HFF-Myc (cell line): ENCODE results near the gene TMEM255B.
"Not testable (repeated sequence)": the region's sequence is repeated elsewhere in the genome, so short reads cannot be mapped to it uniquely, and the experiment has no call there.

Experiments
- DNase-seq: peaks from one replicate; pipeline ENCODE4 v3.0.0-alpha.2; 2011; ENCODE audit warnings: low read depth; ENCODE audit errors: extremely low read depth
- H3K4me3 ChIP-seq: replicated peaks from 2 replicates; pipeline ENCODE4 v1.5.1; 2011; ENCODE audit warnings: low read depth, mild to moderate bottlenecking, control low read depth, low read length
- TF ChIP-seq, protein P1 (sequence below): IDR thresholded peaks from 2 replicates; pipeline ENCODE4 v1.5.1; 2012; ENCODE audit warnings: mild to moderate bottlenecking, low read depth, low read length, control low read depth; ENCODE audit errors: missing control alignments

Gene TMEM255B

GRCh38 chr13:113758651-113759524 lies at the start of gene TMEM255B:
Gene TMEM255B, plus strand, starts transcription at chr13:113759226. Its CDS starts 44 bp downstream, at chr13:113759270.
- DNase-seq: no peak
- TF ChIP-seq, protein P1, sequence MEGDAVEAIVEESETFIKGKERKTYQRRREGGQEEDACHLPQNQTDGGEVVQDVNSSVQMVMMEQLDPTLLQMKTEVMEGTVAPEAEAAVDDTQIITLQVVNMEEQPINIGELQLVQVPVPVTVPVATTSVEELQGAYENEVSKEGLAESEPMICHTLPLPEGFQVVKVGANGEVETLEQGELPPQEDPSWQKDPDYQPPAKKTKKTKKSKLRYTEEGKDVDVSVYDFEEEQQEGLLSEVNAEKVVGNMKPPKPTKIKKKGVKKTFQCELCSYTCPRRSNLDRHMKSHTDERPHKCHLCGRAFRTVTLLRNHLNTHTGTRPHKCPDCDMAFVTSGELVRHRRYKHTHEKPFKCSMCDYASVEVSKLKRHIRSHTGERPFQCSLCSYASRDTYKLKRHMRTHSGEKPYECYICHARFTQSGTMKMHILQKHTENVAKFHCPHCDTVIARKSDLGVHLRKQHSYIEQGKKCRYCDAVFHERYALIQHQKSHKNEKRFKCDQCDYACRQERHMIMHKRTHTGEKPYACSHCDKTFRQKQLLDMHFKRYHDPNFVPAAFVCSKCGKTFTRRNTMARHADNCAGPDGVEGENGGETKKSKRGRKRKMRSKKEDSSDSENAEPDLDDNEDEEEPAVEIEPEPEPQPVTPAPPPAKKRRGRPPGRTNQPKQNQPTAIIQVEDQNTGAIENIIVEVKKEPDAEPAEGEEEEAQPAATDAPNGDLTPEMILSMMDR: no peak
- H3K4me3 ChIP-seq: peak within 1 kb of the TSS; percentile 50

DNA sequence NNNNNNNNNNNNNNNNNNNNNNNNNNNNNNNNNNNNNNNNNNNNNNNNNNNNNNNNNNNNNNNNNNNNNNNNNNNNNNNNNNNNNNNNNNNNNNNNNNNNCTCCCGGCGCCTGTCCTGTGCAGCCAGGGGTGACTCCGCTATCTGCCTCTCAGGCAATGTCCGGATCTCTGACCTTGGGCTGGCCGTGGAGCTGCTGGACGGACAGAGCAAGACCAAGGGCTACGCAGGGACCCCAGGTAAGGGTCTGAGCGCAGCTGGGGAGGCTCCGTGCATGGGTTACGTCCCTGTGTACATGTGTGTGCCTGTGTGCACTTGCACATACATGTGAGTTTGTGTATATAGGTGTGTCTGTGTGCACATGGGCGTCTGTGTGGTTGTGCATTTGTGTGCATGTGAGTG lies 36.1 kb upstream of the TMEM255B start:
- no peak overlapping the region for H3K4me3 ChIP-seq
- TF ChIP-seq, protein P1: no peak
- DNase-seq: no peak

DNA sequence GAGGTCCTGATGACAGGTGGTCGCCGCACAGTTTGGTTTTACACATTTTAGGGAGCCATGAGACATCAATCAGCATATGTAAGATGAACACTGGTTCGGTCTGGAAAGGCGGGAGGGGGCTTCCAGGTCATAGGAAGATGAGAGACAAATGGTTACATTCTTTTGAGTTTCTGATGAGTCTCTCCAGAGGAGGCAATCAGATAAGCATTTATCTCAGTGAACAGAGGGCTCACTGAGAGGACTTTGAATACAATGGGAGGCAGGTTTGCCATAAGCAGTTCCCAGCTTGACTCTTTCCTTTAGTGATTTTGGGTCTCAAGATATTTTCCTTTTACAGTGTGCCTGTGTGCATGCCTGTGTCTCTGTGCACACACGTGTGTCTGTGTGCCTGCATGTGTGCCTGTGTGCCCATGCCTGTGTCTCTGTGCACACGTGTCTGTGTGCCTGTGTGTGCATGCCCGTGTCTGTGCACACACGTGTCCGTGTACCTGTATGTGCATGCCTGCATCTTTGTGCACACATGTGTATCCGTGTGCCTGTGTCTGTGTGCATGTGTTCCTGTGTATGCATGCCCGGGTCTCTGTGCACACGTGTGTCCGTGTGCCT lies 35.5 kb upstream of the TMEM255B start:
- no peak for DNase-seq
- no peak overlapping the region for H3K4me3 ChIP-seq
- TF ChIP-seq, protein P1: no peak

DNA sequence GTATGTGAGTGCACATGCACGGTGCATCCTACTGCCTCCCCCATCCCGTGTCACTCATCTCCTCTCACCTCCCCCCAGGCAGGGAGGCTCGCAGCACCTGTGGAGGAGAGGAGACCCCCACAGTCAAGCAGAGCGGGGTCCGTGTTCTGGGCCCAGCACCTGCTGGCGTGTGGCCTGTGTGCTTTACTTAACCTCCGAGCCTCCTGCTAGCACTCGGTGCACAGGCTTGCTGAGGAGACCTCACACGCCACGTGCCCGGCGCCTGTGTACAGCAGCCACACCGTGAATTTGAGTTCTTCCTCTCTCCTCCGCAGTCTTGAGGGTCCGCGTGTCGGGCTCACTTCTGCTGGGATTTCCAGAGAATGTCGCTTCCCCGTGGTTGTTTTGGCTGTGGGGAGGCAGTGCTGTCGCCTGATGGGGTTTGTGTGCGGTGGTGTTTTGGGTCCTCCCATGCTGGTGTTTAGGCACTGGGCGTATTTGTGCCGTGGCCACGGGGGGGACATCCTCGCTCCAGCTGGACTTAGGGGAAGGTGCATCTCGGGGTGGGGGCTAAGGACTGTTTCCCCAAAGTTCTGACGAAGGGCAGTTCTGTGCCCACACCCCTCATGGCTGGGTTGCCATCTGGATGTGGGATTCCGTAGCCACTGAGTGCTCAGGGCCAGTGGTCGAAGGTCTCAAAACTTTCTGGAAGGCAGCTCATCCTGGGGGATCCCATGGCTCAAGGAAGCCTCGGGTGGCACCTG lies 34.8 kb upstream of the TMEM255B start:
- TF ChIP-seq, protein P1: no peak
- H3K4me3 ChIP-seq: no peak overlapping the region

DNA sequence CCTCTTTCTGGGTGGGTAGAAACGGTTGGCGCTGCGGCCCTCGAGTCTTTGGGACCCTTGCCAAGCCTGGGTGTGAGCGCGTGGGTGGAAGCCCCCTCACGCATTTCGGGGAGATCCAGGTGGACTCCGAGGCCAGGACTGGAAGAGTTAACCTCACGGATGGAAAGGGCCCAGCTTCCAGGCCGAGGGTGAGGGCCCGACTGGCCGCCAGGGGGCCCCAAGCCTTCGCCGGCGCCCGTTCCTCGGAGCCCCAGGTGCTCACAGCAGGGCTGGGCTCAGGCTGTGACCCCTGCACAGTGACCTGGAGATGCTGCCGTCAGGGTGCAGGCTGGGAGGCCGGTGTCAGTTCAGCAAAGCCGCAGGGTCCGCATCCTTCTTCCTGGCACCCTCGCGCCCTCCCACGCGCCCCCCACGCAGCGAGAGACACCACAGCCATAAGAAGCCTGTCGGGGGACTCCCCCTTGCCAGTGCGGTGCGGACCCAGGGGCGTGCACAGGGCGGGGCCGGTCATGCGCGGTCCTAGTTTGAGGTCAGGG lies 34.2 kb upstream of the TMEM255B start:
- H3K4me3 ChIP-seq: peak overlapping the region; percentile 20; the same call in 1 of the 2 replicates
- TF ChIP-seq, protein P1: peak; percentile 85
- DNase-seq: no peak

More for the DNA sequence above, 34.8 kb upstream of the TMEM255B start:
- no peak for DNase-seq

DNA sequence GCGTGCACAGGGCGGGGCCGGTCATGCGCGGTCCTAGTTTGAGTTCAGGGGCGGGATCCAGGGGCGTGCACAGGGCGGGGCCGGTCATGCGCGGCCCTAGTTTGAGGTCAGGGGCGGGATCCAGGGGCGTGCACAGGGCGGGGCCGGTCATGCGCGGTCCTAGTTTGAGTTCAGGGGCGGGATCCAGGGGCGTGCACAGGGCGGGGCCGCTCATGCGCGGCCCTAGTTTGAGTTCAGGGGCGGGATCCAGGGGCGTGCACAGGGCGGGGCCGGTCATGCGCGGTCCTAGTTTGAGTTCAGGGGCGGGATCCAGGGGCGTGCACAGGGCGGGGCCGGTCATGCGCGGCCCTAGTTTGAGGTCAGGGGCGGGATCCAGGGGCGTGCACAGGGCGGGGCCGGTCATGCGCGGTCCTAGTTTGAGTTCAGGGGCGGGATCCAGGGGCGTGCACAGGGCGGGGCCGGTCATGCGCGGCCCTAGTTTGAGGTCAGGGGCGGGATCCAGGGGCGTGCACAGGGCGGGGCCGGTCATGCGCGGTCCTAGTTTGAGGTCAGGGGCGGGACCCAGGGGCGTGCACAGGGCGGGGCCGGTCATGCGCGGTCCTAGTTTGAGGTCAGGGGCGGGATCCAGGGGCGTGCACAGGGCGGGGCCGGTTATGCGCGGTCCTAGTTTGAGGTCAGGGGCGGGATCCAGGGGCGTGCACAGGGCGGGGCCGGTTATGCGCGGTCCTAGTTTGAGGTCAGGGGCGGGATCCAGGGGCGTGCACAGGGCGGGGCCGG lies 33.5 kb upstream of the TMEM255B start:
- not testable (repeated sequence) for DNase-seq, H3K4me3 ChIP-seq

DNA sequence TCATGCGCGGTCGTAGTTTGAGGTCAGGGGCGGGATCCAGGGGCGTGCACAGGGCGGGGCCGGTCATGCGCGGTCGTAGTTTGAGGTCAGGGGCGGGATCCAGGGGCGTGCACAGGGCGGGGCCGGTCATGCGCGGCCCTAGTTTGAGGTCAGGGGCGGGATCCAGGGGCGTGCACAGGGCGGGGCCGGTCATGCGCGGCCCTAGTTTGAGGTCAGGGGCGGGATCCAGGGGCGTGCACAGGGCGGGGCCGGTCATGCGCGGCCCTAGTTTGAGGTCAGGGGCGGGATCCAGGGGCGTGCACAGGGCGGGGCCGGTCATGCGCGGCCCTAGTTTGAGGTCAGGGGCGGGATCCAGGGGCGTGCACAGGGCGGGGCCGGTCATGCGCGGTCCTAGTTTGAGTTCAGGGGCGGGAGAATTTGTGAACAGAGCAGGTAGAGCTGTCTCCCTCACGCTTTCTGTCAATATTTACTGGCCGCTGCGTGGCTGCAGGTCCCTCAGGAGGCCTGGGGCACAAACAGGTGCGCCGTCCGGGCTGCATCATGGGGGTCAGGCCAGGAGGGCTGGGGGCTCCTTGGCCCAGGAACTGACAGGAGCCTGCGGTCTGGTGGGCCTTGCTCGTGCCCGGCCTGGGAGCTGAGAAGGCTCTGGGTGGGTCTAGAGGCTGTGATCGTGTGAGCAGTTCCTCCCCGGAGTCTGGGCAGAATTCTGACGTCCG lies 32.8 kb upstream of the TMEM255B start:
- DNase-seq: not testable (repeated sequence)

More for the DNA sequence above, 32.8 kb upstream of the TMEM255B start:
- not testable (repeated sequence) for H3K4me3 ChIP-seq
